ENCODE data around the gene UBR3.

Gene UBR3

GRCh38 chr2:170009209-170009608 lies 182.0 kb downstream of the UBR3 start:
- no peak for DNase-seq

GRCh38 chr2:170012773-170013172 lies 185.5 kb downstream of the UBR3 start:
- no peak for DNase-seq

- no peak for DNase-seq
These were observed 186.7 kb downstream of the UBR3 start for GRCh38 chr2:170013802-170014551.

GRCh38 chr2:170014769-170015168 lies 187.5 kb downstream of the UBR3 start:
- no peak for DNase-seq

- no peak for DNase-seq
These were observed 190.7 kb downstream of the UBR3 start for GRCh38 chr2:170017860-170018532.

GRCh38 chr2:170019060-170019805 lies 192.0 kb downstream of the UBR3 start:
- no peak for DNase-seq

GRCh38 chr2:170020777-170021176 lies 193.5 kb downstream of the UBR3 start:
- DNase-seq = no peak

- DNase-seq = no peak
These were observed 195.4 kb downstream of the UBR3 start for GRCh38 chr2:170022692-170023091.

GRCh38 chr2:170024721-170025120 lies 197.5 kb downstream of the UBR3 start:
- DNase-seq = no peak

GRCh38 chr2:170025223-170025622 lies 198.0 kb downstream of the UBR3 start:
- no peak for DNase-seq

GRCh38 chr2:170026361-170026760 lies 199.1 kb downstream of the UBR3 start:
- DNase-seq = no peak

GRCh38 chr2:170029551-170029950 lies 202.3 kb downstream of the UBR3 start:
- no peak for DNase-seq

GRCh38 chr2:170030040-170030439 lies 202.8 kb downstream of the UBR3 start:
- no peak for DNase-seq

- no peak for DNase-seq
These were observed 204.0 kb downstream of the UBR3 start for GRCh38 chr2:170031288-170031687.

- no peak for DNase-seq
These were observed 207.3 kb downstream of the UBR3 start for GRCh38 chr2:170034596-170034995.

GRCh38 chr2:170038734-170039133 lies 211.5 kb downstream of the UBR3 start:
- DNase-seq = no peak

GRCh38 chr2:170039401-170040172 lies 212.3 kb downstream of the UBR3 start:
- DNase-seq = no peak

GRCh38 chr2:170044751-170045478 lies 217.7 kb downstream of the UBR3 start:
- no peak for DNase-seq

GRCh38 chr2:170047331-170048065 lies 220.2 kb downstream of the UBR3 start:
- DNase-seq = no peak

- no peak for DNase-seq
These were observed 224.9 kb downstream of the UBR3 start for GRCh38 chr2:170052151-170052550.

- DNase-seq = no peak
These were observed 227.7 kb downstream of the UBR3 start for GRCh38 chr2:170054997-170055396.

- no peak for DNase-seq
These were observed 229.6 kb downstream of the UBR3 start for GRCh38 chr2:170056900-170057299.
